Measurements from ENCODE around the gene IFNL3.

The IFNL3 gene

DNA sequence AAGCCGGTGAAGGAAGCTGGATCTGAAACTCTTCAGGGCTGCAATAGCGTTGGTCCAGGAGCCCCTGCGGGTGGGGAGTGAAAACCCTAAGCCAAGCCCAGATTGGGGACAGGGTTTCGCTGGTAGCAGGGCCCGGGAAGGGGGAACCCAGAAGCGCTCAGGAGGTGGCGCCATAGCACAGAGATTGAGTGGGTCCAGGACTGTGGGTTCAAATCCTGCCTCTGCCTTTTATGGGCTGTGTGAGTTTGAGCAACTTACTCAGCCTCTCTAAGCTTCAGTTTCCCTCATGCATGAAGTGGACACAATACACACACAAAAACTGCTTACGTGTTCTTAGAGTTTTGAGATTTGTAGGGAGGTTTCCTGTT, 32.4 kb downstream of the IFNL3 start:
- DNase-seq = peak; percentile 33 to 53

DNA sequence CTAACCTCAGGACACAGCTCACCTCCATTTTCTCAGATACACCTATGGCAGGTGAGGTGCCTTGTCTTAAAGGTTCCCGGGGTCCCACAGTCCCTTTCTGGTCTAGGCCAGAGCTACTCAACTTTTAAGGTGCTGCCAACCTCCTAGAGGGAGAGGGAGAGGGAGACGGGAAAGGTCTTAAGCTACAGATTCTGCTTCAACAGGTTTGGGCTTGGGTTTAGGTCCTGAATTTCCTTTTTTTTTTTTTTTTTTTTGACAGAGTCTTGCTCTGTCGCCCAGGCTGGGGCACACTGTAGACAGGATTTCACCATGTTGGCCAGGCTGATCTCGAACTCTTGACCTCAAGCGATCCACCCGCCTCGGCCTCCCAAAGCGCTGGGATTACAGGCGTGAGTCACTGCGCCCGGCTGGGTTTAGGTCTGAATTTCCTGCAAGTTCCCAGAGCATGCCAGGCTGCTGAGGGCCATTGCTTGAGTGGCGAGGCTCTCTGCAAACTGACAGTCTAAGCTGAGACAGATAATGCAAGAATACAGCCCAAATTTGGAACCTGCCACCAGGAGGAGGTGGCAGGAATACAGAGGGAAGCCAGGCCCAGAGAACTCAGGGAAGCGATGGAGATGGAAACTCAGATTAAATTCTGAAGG, 33.0 kb downstream of the IFNL3 start:
- no peak for DNase-seq

- no peak for DNase-seq
Measured at GRCh38 chr19:39209196-39209595, 35.6 kb downstream of the IFNL3 start.

DNA sequence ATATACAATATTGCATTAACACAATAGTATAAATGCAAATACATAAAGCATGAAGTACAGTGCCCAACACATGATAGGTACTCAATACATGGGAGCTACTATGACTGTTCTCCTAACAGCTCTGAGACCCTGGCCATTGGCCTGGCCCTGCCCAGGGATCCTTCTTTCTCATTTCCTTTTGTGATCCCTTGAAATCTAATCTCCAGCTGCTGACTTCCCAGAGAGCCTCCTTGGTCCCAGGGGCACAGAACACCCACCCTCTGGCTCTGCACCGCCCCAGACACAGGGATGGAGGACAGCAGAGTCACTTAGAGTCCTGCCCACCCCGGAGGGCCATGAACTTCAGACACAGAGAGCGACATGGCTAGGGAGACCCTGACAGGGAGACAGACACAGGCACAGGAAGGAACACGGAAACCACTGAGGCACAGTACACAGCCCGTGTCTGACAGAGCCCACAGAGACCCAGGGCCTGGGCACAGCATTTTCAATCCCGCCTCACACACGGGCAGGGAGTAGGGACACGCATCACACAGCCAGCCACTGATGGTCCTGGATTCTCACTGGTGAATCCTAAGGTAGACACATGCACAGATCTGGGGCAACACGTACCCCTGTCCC, 36.5 kb downstream of the IFNL3 start:
- DNase-seq = no peak

GRCh38 chr19:39207293-39207836, 37.4 kb downstream of the IFNL3 start:
- no peak for DNase-seq

- DNase-seq = no peak
Measured at GRCh38 chr19:39206122-39206521, 38.7 kb downstream of the IFNL3 start.

DNA sequence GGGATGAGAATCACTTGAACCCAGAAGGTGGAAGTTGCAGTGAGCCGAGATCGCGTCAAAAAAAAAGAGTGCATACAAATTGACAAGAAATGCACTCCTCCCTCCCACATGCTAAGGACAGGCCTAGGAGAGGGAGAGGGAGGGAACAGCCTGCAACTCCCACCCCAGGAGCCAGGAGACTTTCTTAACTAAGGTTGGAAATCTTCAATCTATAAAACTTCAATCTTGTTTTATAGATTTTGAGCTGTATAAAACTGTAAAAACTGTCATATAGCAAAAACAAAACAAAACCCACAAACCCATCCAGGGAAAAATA, 39.4 kb downstream of the IFNL3 start:
- no peak for DNase-seq

DNA sequence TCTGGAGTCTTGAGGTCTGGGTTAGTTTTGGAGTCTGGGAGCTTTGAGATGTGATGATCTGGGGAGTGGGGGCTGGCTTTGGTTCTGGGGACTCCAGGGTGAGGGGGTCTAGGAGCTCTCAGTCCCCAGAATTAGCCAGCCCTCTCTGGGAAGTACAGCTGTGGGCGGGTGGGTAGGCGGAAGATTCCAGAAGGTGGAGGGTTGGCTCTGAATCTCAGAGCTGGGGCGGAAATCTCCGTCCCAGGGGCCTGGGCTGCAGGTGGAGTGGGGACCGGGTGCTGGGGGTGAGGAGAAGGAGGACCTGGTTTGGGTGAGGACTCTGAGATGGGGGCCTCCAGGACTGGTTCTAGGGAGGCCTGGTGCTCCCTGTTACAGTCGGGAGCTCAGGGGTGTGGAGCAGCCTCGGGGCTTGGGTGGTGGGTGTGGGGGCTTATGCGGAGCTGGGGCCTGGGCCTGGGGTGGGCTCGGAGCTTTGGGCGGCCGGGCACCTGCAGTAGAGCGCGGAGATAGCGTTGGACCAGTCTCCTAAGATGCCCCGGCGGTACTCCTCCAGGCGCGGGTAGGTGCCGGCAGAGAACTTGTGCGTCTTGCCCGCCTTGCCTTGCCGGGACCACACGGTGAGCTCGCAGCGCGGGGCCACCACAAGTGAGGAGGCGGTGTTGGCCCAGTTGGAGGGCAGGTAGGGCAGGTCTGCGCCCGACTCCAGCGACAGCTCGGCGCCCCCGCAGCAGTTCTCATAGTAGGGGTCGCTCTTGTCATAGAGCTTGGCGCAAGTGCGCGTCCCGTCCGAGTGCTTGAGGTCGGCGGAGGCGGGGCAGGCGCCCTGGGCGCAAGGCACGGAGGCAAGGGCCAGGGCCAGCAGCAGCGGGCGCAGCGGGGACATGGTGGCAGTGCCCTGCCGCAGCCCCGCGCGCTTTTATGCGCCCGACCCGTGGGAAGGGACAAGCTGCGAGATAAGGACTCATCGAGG, 41.1 kb downstream of the IFNL3 start, which contains the start of gene SYCN:
Gene SYCN (minus strand): TSS at position 892 of the 970 bp plus-strand sequence. CDS start 9 bp downstream, at position 883.
- no peak for DNase-seq

- DNase-seq = no peak
Measured at GRCh38 chr19:39202998-39203355, 41.8 kb downstream of the IFNL3 start.

GRCh38 chr19:39200803-39201115, 44.0 kb downstream of the IFNL3 start:
- no peak for DNase-seq

DNA sequence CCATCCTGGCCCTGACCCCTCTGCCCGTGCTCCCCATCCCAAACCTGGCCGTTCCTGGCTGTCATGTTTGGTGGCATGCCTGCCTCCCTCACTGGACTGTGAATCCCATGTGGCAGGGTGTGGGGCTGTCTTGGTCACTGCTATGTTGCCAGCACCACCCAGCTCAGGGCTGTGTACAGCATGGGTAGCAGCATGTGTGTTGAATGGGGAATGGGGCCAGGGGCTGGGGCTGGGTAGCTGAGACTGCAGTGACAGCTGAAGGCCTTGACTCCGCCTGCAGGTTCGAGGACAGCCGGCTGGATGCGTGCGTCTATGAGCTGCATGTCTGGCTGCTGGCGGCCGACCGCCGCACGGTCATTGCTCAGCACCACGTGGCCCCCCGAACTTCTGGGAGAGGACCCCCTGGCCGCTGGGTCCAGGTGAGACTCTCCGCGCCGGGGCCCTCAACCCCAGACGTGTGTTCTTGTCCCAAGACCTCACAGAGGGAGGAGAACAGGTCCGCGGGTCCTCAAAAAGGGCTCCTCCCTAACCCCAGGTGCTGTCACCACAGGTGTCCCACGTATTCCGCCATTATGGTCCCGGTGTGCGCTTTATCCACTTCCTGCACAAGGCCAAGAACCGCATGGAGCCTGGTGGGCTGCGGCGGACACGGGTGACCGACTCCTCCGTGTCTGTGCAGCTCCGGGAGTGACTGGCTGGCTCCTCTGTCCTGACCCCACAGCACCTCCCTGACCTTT, 44.6 kb downstream of the IFNL3 start:
- DNase-seq = no peak

DNA sequence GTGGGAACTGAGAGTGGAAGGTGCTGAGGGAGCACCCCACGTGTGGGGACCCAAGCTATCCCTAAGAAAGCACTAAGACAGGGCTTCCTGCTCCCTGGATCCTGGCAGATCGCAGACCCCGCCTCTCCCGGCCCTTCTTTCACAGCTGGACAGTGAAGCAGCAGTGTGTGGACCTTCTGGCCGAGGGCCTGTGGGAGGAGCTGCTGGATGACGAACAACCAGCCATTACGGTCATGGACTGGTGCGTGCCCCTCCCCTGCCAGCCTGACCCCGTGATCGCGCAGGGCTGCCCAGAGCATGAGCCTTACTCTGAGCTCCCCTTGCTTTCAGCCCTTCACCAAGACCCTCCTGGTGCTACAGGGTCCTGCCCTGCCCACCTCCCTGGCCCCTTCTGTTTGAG, 45.8 kb downstream of the IFNL3 start:
- no peak for DNase-seq

GRCh38 chr19:39197808-39198207, 47.0 kb downstream of the IFNL3 start:
- DNase-seq = no peak

DNA sequence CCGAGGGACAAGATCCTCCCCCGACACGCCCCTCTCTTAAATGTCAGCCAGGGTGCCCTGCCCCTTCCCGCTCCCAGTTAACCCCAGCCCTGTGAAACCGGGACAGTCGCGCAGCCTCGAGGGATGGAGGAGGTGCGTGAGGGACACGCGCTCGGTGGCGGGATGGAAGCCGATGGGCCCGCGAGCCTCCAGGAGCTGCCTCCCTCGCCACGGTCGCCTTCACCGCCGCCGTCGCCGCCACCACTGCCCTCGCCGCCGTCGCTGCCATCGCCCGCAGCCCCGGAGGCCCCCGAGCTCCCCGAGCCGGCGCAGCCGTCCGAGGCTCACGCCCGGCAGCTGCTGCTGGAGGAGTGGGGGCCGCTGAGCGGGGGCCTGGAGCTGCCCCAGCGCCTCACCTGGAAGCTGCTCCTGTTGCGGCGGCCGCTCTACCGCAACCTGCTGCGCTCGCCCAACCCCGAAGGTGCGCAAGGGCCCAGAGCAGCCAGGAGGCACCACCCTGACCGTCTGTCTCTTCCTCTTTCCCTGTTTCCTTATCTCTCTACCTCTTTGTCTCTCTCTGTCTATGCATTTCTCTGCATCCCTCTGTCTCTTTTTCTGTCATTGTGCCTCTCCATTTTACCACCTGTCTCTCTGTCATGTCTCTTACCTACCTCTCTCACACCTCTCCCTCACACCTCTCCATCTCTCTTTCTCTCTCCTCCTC, 47.8 kb downstream of the IFNL3 start, which contains the start of gene NCCRP1:
Gene NCCRP1 (plus strand): TSS at position 105 of the 703 bp plus-strand sequence. CDS start 19 bp downstream, at position 124.
- no peak for DNase-seq

- no peak for DNase-seq
Measured at GRCh38 chr19:39196320-39196719, 48.5 kb downstream of the IFNL3 start.

- no peak for DNase-seq
Measured at GRCh38 chr19:39195755-39196154, 49.1 kb downstream of the IFNL3 start.

GRCh38 chr19:39194832-39195542, 49.8 kb downstream of the IFNL3 start:
- no peak for DNase-seq

GRCh38 chr19:39193803-39194202, 51.0 kb downstream of the IFNL3 start:
- no peak for DNase-seq
